Neural progenitor cell (in vitro differentiated cells): Measurements from ENCODE around the gene ONECUT1. TPM values are rescaled to one million over a fixed set of nuclear protein-coding genes. Genes with fewer than 3 reads are reported as not detected.

Experiments used
- DNase-seq: peaks from one replicate; pipeline ENCODE4 v3.0.0-alpha.2; 2016; ENCODE audit warnings: low spot score
- H2AFZ ChIP-seq: fragments of 200-600 bp; sonication (generic); replicated peaks from 2 replicates; pipeline ENCODE4 v1.6.1; 2016; ENCODE audit warnings: antibody characterized with exemption
- H3F3A ChIP-seq: fragments of 200-600 bp; sonication (generic); 2 replicates; pipeline ENCODE4 v1.6.1; 2016; ENCODE audit warnings: antibody characterized with exemption, low read depth
- H3K27ac ChIP-seq: fragments of 200-600 bp; sonication (generic); 2 replicates; pipeline ENCODE4 v1.5.1; 2016; ENCODE audit warnings: mild to moderate bottlenecking
- H3K27me3 ChIP-seq: fragments of 200-600 bp; sonication (generic); 2 replicates; pipeline ENCODE4 v1.6.1; 2016; ENCODE audit warnings: mild to moderate bottlenecking, moderate library complexity
- H3K36me3 ChIP-seq: fragments of 200-600 bp; sonication (generic); 2 replicates; pipeline ENCODE4 v1.5.1; 2016
- H3K4me1 ChIP-seq: fragments of 200-600 bp; sonication (generic); 2 replicates; pipeline ENCODE4 v1.6.1; 2016; ENCODE audit warnings: mixed run types
- H3K4me2 ChIP-seq: fragments of 200-600 bp; sonication (generic); 2 replicates; pipeline ENCODE4 v1.6.1; 2016
- H3K4me3 ChIP-seq: fragments of 200-600 bp; sonication (generic); 2 replicates; pipeline ENCODE4 v1.5.1; 2016
- H3K79me2 ChIP-seq: fragments of 200-600 bp; sonication (generic); 2 replicates; pipeline ENCODE4 v1.6.1; 2016; ENCODE audit warnings: low read depth
- H3K9ac ChIP-seq: fragments of 200-600 bp; sonication (generic); 2 replicates; pipeline ENCODE4 v1.6.1; 2016
- H3K9me3 ChIP-seq: fragments of 200-600 bp; sonication (generic); 2 replicates; pipeline ENCODE4 v1.5.1; 2016; ENCODE audit warnings: low read depth
- H4K20me1 ChIP-seq: fragments of 200-600 bp; sonication (generic); 2 replicates; pipeline ENCODE4 v1.6.1; 2016; ENCODE audit warnings: low read depth
- H3K27ac Mint-ChIP-seq: 3 replicates; pipeline ENCODE4 v1.8.0; 2021; ENCODE audit warnings: mixed read lengths
- H3K27me3 Mint-ChIP-seq: 2 replicates; pipeline ENCODE4 v1.8.0; 2022; ENCODE audit warnings: low read depth, mild to moderate bottlenecking, inconsistent platforms, moderate library complexity, mixed read lengths; ENCODE audit not compliant: insufficient read depth
- H3K36me3 Mint-ChIP-seq: 3 replicates; pipeline ENCODE4 v1.8.0; 2021; ENCODE audit warnings: mixed read lengths
- H3K4me1 Mint-ChIP-seq: 3 replicates; pipeline ENCODE4 v1.8.0; 2021; ENCODE audit warnings: mixed read lengths
- H3K4me3 Mint-ChIP-seq: 3 replicates; pipeline ENCODE4 v1.8.0; 2021; ENCODE audit warnings: mild to moderate bottlenecking, moderate library complexity, mixed read lengths
- H3K9me3 Mint-ChIP-seq: 3 replicates; pipeline ENCODE4 v1.8.0; 2020; ENCODE audit warnings: mixed read lengths
- EZH2 ChIP-seq: fragments of 200-600 bp; sonication (generic); IDR thresholded peaks from 2 replicates; pipeline ENCODE4 v1.6.1; 2017; ENCODE audit warnings: antibody characterized with exemption, mild to moderate bottlenecking, moderate library complexity
- EZH2phosphoT487 ChIP-seq: fragments of 200-600 bp; sonication (generic); IDR thresholded peaks from 2 replicates; pipeline ENCODE4 v1.6.1; 2017; ENCODE audit warnings: antibody characterized with exemption
- total RNA-seq: library from RNA; depleted of rRNA; stranded (reverse); fragments of >200 nt; gene quantifications from 2 replicates; pipeline ENCODE4 v1.2.3, GENCODE V29; 2015; ENCODE audit warnings: low replicate concordance
- TF ChIP-seq, protein P1 (sequence below): fragments of 200-600 bp; sonication (generic); IDR thresholded peaks from 2 replicates; pipeline ENCODE4 v1.5.1; 2017; ENCODE audit warnings: antibody characterized with exemption, mild to moderate bottlenecking

The ONECUT1 gene
- total RNA-seq, 1 donor from 2014 or later: 1.5 TPM

DNA sequence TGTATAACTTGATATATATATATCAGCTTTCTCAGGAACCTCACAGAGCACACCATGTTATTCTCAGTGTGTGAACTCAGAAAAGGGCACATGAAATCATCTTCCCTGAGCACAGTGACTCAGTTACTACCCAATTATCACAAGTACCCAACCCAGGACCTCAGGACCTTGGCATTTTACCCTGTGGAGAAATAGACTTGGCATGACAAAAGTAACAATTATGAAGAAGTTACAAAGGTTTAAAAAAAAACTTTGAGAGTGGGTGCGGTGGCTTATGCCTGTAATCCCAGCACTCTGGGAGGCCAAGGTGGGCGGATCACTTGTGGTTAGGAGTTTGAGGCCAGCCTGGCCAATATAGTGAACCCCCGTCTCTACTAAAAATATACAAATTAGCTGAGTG is 52.4 kb downstream of the ONECUT1 start:
- no peaks in the 10 kb centered on the region for H4K20me1 ChIP-seq
- no peak overlapping the region for H2AFZ ChIP-seq
- DNase-seq: no peak
- no peaks in the 10 kb centered on the region for H3K36me3 Mint-ChIP-seq
- H3K4me2 ChIP-seq: no peak overlapping the region
- TF ChIP-seq EZH2 (no peak), EZH2phosphoT487 (no peak)
- no peak overlapping the region for H3K9ac ChIP-seq
- no peaks in the 10 kb centered on the region for H3K9me3 ChIP-seq
- peaks cover 7% of the 10 kb centered on the region for H3K4me1 Mint-ChIP-seq
- H3K9me3 Mint-ChIP-seq: no peaks in the 10 kb centered on the region
- H3K79me2 ChIP-seq: no peaks in the 10 kb centered on the region
- no peaks in the 10 kb centered on the region for H3K36me3 ChIP-seq
- H3K27ac Mint-ChIP-seq: no peak overlapping the region
- H3K27ac ChIP-seq: no peak overlapping the region
- H3K4me3 Mint-ChIP-seq: no peak overlapping the region
- H3K4me3 ChIP-seq: no peak overlapping the region
- H3K27me3 ChIP-seq: no peaks in the 10 kb centered on the region
- no peaks in the 10 kb centered on the region for H3F3A ChIP-seq
- H3K4me1 ChIP-seq: no peaks in the 10 kb centered on the region
- H3K27me3 Mint-ChIP-seq: no peaks in the 10 kb centered on the region

GRCh38 chr15:52735231-52736089 is 54.7 kb downstream of the ONECUT1 start:
- no peak overlapping the region for H3K4me3 ChIP-seq
- no peaks in the 10 kb centered on the region for H3K4me1 ChIP-seq
- H2AFZ ChIP-seq: no peak overlapping the region
- H3K4me2 ChIP-seq: no peak overlapping the region
- no peak overlapping the region for H3K27ac Mint-ChIP-seq
- no peaks in the 10 kb centered on the region for H3K27me3 ChIP-seq
- no peaks in the 10 kb centered on the region for H3K27me3 Mint-ChIP-seq
- no peak overlapping the region for H3K9ac ChIP-seq
- H3K9me3 ChIP-seq: no peaks in the 10 kb centered on the region
- no peaks in the 10 kb centered on the region for H3K36me3 Mint-ChIP-seq
- no peaks in the 10 kb centered on the region for H4K20me1 ChIP-seq
- H3K4me1 Mint-ChIP-seq: peaks cover 6% of the 10 kb centered on the region
- no peaks in the 10 kb centered on the region for H3K9me3 Mint-ChIP-seq
- no peak overlapping the region for H3K27ac ChIP-seq
- no peaks in the 10 kb centered on the region for H3F3A ChIP-seq
- H3K36me3 ChIP-seq: no peaks in the 10 kb centered on the region
- peak; percentile 85 for DNase-seq
- H3K4me3 Mint-ChIP-seq: no peak overlapping the region
- no peaks in the 10 kb centered on the region for H3K79me2 ChIP-seq
- TF ChIP-seq, protein P1, sequence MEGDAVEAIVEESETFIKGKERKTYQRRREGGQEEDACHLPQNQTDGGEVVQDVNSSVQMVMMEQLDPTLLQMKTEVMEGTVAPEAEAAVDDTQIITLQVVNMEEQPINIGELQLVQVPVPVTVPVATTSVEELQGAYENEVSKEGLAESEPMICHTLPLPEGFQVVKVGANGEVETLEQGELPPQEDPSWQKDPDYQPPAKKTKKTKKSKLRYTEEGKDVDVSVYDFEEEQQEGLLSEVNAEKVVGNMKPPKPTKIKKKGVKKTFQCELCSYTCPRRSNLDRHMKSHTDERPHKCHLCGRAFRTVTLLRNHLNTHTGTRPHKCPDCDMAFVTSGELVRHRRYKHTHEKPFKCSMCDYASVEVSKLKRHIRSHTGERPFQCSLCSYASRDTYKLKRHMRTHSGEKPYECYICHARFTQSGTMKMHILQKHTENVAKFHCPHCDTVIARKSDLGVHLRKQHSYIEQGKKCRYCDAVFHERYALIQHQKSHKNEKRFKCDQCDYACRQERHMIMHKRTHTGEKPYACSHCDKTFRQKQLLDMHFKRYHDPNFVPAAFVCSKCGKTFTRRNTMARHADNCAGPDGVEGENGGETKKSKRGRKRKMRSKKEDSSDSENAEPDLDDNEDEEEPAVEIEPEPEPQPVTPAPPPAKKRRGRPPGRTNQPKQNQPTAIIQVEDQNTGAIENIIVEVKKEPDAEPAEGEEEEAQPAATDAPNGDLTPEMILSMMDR: peak; percentile 89
- TF ChIP-seq EZH2 (no peak), EZH2phosphoT487 (no peak)

DNA sequence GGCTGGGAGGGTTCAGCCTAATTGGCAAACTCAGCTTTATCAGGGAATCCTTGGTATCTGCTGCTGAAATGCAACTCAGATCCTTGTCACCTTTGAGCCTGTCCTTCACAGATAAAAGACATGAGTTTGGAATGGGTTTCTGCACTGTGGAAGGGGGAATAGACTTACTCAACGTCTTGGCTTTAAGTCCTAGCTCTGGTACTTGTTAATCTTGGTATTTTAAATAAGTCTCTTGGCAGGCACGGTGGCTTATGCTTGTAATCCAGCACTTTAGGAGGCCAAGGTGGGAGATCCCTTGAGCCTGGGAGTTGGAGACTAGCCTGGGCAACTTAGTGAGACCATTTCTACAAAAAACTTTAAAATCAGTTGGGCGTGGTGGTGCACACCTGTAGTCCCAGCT is 55.8 kb downstream of the ONECUT1 start:
- Histone ChIP-seq H4K20me1 (no peaks in the 10 kb centered on the region), H3K4me1 (no peaks in the 10 kb centered on the region), H3K4me3 (no peak overlapping the region), H3K27me3 (no peaks in the 10 kb centered on the region), H3K9ac (no peak overlapping the region), H2AFZ (no peak overlapping the region), H3K27ac (no peak overlapping the region), H3K79me2 (no peaks in the 10 kb centered on the region), H3K4me2 (no peak overlapping the region), H3F3A (no peaks in the 10 kb centered on the region), H3K36me3 (no peaks in the 10 kb centered on the region), H3K9me3 (no peaks in the 10 kb centered on the region)
- Mint-ChIP-seq H3K27ac (no peak overlapping the region), H3K4me1 (peaks cover 4% of the 10 kb centered on the region), H3K4me3 (no peak overlapping the region), H3K9me3 (no peaks in the 10 kb centered on the region), H3K27me3 (peaks cover 3% of the 10 kb centered on the region), H3K36me3 (no peaks in the 10 kb centered on the region)
- DNase-seq: no peak
- TF ChIP-seq EZH2: no peak

DNA sequence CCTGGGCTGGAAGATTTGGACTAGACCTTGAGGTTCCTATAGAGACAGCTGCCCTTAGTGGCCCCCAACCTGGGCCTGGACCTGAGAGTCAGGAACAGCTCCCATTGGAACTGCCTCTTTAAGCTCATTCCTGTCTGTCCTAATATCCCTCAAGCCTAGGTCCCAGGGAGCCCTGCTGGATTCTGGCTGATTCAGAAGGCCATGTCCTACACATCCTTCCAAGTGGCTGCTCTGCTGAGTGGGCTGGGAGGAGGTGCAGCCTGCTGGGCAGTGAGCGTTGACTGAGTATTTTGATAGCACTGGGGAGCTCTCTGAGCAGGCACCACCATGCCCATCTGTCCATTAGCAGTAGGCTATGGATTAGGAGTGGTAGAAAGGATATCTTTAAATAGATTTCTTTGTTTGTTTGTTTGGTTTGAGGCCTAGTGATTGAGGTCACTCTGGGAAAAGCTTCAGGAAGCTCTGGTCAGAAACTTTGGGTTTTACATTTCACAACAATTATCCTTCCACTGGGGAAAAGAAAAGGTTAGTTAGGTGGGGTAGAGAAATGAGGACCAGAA is 56.4 kb downstream of the ONECUT1 start:
- Histone ChIP-seq H3K36me3 (no peaks in the 10 kb centered on the region), H3K9ac (no peak overlapping the region), H3K27ac (no peak overlapping the region), H3K79me2 (no peaks in the 10 kb centered on the region), H3K4me2 (no peak overlapping the region), H3K9me3 (no peaks in the 10 kb centered on the region), H4K20me1 (no peaks in the 10 kb centered on the region), H3K4me1 (no peaks in the 10 kb centered on the region), H2AFZ (no peak overlapping the region), H3K4me3 (no peak overlapping the region), H3K27me3 (no peaks in the 10 kb centered on the region), H3F3A (no peaks in the 10 kb centered on the region)
- TF ChIP-seq, protein P1: no peak
- TF ChIP-seq EZH2phosphoT487 (no peak), EZH2 (no peak)
- peaks cover 4% of the 10 kb centered on the region for H3K4me1 Mint-ChIP-seq
- no peak overlapping the region for H3K27ac Mint-ChIP-seq
- peaks cover 3% of the 10 kb centered on the region for H3K27me3 Mint-ChIP-seq
- no peaks in the 10 kb centered on the region for H3K36me3 Mint-ChIP-seq
- H3K4me3 Mint-ChIP-seq: no peak overlapping the region
- H3K9me3 Mint-ChIP-seq: no peaks in the 10 kb centered on the region
- DNase-seq: no peak
